Measurements from ENCODE around the gene TEAD1.
A peak's percentile ranks its signal among the peaks of the same experiment; 100 is the strongest.

The TEAD1 gene

GRCh38 chr11:12667646-12668045 is 6.6 kb upstream of the TEAD1 start:
- DNase-seq: no peak

- DNase-seq: no peak
Observed at GRCh38 chr11:12668166-12668565, 6.1 kb upstream of the TEAD1 start.

DNA sequence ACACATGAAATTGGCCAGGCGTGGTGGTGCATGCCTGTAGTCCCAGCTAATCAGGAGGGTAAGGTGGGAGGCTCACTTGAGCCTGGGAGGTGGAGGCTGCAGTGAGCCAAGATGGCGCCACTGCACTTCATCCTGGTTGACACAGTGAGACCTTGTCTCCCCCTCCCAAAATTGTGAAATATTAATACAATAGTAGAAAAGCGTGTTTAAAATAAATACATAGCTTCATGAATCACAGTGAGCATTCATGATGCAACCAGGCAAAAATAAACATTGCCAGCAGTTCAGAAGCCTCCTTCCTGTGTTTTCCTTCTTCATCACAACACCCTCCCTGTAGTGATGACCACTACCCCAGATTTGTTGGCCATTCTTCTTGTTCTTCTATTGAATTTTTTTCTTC is 4.3 kb upstream of the TEAD1 start:
- no peak for DNase-seq

GRCh38 chr11:12671370-12671769 is 2.9 kb upstream of the TEAD1 start:
- DNase-seq: no peak

GRCh38 chr11:12673601-12673923 is 659 bp upstream of the TEAD1 start:
- no peak for DNase-seq

DNA sequence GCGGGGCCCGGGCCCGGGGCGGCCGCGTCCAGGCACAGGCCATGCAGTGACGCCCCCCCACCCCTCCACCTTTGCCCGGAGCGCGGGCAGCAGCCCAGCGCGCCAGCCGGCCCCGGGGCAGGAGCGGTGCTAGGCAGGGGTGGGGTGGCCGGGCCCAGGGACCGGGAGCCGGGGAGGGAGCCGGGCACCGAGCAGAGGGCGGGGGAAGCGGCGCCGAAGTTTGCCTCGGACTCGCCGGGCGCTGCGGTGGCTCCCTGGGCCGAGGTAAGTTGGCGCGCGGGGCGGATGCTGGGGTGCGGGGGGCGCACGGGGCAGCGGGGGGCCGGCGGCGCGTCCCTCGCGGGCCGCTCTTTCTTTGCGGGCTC is 332 bp downstream of the TEAD1 start:
- peak; percentile 68 for DNase-seq

DNA sequence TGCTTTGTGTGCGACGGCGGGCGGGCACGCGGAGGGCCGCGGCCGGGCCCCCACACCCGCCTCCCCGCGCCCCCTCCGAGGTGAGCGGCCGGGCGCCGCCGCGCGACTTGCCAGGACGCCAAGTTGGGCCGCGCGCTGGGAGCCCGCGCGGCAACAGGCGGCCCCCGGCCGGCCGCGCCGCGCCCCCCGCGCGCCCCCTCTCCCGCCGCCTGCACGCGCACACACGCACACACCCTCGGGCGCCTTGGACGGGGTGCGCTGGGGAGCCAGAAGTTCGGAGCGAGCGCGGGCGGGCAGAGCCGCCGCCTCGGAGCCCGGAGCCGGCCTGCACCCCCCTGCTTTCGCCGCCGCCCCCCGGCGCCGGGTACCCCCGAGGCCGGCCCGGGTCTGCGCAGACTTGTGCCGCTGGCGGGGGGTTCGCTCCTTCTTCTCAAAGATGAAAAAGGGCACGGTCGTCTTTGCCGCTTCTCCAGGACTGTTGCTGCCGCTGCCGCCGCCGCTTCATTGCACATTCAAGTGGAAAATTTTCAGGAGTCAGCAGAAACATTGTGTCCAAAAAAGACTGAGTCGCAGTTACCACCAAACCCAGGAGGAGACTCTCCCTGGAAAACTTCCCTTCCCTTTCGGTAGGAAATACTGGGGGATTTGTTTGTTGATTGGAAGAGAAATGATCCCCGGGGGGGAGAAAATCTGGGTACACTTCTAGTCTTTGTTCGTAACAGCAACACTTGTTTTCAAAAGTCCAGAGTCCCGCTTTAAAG is 895 bp downstream of the TEAD1 start:
- DNase-seq: no peak

- no peak for DNase-seq
Observed at GRCh38 chr11:12675951-12676711, 1.9 kb downstream of the TEAD1 start.

GRCh38 chr11:12677131-12677530 is 2.9 kb downstream of the TEAD1 start:
- no peak for DNase-seq

DNA sequence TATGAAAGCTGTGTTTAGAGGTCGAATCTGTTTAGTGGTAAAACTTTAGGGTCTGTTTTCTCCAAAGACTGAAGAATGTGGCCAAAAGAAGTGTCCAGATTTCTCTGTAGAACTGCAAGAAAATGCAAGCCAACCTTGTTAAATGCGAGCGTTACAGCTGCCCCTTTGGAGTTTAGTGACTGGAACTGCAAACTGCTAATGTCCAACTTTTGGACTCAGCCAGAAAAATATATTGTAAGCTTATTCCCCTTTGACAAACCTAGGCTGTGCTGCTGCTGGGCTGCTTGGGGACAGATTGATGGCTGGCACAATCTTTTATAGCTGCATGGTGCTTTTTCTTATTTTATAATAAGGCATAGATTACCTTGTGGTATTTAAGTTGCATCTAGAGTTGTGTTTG is 3.9 kb downstream of the TEAD1 start:
- no peak for DNase-seq

GRCh38 chr11:12678991-12679390 is 4.8 kb downstream of the TEAD1 start:
- DNase-seq: no peak

- no peak for DNase-seq
Observed at GRCh38 chr11:12679471-12679870, 5.2 kb downstream of the TEAD1 start.

GRCh38 chr11:12680246-12680939 is 6.2 kb downstream of the TEAD1 start:
- DNase-seq: peak; percentile 64

GRCh38 chr11:12680940-12681258 is 6.7 kb downstream of the TEAD1 start:
- DNase-seq: no peak

- DNase-seq: no peak
Observed at GRCh38 chr11:12681466-12681865, 7.2 kb downstream of the TEAD1 start.

DNA sequence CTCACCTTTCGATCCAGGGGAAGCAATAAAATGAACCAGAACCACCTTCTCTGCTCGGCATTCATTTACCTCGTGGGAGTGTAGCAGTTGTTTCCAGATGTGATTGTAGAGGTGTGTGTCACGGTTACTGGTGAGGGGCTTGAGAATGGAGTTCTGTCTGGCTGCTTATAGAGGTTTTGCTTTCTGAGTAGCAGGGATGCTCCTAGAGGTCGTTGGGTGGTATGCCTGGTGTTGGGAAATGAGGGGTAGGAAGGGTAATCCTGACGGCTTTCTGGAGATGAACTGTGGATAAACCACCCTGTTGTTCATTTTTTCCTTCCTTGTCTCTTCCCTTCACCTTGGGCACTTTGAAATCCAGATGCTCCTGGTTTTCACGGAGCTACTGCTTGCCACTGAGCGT is 8.1 kb downstream of the TEAD1 start:
- DNase-seq: no peak

DNA sequence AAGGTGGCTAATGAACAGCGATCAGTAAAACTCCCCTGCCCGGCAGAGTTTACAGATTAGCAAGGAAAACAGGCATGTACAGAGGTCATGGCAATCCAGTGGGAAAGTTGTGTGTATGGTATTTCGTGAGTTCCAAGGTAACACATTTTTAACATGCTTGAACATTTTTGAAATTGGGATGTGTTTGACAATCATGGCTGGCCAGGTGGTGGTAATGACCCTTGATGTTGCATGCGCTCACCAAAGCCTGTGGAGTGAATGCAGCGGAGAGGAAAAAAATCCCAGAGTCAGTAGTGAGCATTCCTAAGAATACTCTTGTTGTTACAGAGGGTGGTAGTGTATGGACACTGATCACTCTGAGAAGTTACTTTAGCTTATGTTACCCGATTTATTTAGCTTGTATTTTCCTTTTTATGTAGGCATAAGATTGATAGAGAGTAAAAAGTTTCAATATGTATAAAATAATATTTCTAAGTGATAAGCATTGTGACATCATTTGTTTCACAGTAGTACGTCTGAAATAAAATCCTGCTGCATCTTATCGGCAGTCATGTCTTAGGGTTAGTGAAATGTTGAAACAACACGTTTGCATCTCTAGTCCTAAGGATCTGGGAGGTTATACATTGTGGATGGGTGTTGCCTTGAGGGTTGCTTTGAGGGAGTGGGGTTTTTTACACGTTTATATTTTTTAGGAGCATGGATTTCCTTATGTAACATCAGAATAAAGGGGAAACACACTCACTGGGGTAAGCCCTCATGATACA is 8.7 kb downstream of the TEAD1 start:
- no peak for DNase-seq

GRCh38 chr11:12683874-12684273 is 9.7 kb downstream of the TEAD1 start:
- no peak for DNase-seq

GRCh38 chr11:12684315-12684714 is 10.1 kb downstream of the TEAD1 start:
- no peak for DNase-seq

GRCh38 chr11:12684816-12685215 is 10.6 kb downstream of the TEAD1 start:
- DNase-seq: no peak

DNA sequence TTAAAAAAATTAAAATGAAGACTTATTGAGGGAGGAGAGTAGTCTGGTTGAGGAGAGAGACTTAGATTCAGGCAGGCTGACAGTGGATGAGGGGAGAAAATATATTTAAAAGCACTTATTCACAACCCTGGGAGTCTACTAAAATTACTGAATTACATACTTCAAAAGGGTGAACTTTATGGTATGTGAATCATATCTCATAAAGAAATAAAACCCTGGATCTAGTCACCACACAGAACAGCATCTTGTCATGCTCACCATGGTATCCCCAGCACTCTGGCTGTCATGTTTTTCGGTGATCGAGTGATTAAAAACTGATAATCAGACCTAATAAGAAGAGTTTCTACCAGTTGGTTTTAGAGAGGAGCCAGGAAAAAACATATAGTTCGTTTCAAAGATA is 11.0 kb downstream of the TEAD1 start:
- no peak for DNase-seq

DNA sequence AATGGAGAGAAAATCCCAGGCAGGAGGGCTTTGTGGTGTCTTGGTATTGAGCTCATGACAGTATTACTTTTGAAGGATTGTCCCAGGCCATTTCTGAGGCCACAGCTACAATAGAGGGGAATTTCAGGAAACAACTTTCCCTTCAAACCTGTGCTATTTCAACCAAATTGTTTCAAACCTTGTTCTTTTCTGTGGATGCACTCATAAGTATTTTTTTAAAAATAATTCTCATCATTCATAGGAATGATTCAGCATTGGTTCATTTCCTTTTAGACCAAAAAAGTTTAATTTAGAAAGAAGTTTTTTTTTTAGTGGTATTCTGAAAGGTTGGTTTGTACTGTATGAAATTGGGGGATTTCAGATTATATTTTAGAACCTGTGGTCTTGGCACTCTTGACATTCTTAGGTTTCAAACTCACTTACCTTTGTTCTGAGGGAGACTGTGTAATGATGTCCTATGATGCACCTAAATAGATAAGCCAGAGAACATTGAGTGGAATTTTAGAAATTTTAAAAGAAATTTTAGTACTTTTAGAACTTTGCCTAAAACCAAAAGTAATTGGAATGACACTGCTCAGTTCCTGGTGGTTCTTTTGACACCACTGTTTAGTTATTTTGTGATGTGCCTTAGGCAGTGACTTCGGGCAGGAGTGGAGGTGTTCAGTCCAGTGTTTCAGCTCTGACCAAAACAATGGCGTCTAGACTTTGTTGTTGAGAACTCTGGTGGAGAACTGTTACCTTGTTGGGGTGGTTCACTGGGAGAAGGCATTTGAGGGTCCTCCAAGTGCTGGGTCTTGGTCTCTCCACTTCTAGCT is 12.2 kb downstream of the TEAD1 start:
- DNase-seq: no peak

GRCh38 chr11:12687216-12687623 is 13.0 kb downstream of the TEAD1 start:
- DNase-seq: no peak

Measured in activated effector memory CD4-positive, alpha-beta T cell treated with anti-CD3 and anti-CD28 coated beads, Interleukin-2, amount 50 U/mL, for 16 hours (primary cell).